Stromal cell of bone marrow (primary cell): Measurements from ENCODE around the gene IGFALS.

Source experiments
- DNase-seq: peaks from one replicate; pipeline ENCODE4 v3.0.0-alpha.2; 2012; ENCODE audit warnings: low read depth

IGFALS gene

GRCh38 chr16:1790261-1790610, 3.3 kb downstream of the IGFALS start:
- DNase-seq = no peak

- DNase-seq = no peak
These were observed 3.9 kb downstream of the IGFALS start for GRCh38 chr16:1789643-1790045.

GRCh38 chr16:1788708-1789100, 4.8 kb downstream of the IGFALS start:
- no peak for DNase-seq

GRCh38 chr16:1788095-1788707, 5.3 kb downstream of the IGFALS start:
- DNase-seq = no peak

GRCh38 chr16:1787322-1788094, 6.0 kb downstream of the IGFALS start:
- DNase-seq = no peak

- DNase-seq = no peak
These were observed 6.5 kb downstream of the IGFALS start for GRCh38 chr16:1787056-1787321.

- no peak for DNase-seq
These were observed 7.1 kb downstream of the IGFALS start for GRCh38 chr16:1786242-1787055.

GRCh38 chr16:1785846-1786170, 7.7 kb downstream of the IGFALS start:
- no peak for DNase-seq

- DNase-seq = no peak
These were observed 8.3 kb downstream of the IGFALS start for GRCh38 chr16:1784977-1785845.

- peak; percentile 100 for DNase-seq
These were observed 10.9 kb downstream of the IGFALS start, which contains the start of the genes NUBP2 and SPSB3 for GRCh38 chr16:1782408-1783264. Gene NUBP2, plus strand, starts transcription at chr16:1782960. Its CDS starts 61 bp downstream, at chr16:1783021. Gene SPSB3, minus strand, starts transcription at chr16:1782571. Its CDS starts 1,088 bp downstream, at chr16:1781483.

GRCh38 chr16:1781758-1782407, 11.6 kb downstream of the IGFALS start:
- no peak for DNase-seq

GRCh38 chr16:1781254-1781653, 12.3 kb downstream of the IGFALS start:
- DNase-seq = no peak

- DNase-seq = no peak
These were observed 12.8 kb downstream of the IGFALS start for GRCh38 chr16:1780677-1781072.

GRCh38 chr16:1779741-1780676, 13.5 kb downstream of the IGFALS start:
- no peak for DNase-seq

- DNase-seq = no peak
These were observed 14.2 kb downstream of the IGFALS start for GRCh38 chr16:1779234-1779701.

- DNase-seq = no peak
These were observed 15.0 kb downstream of the IGFALS start for GRCh38 chr16:1778200-1779179.

- DNase-seq = no peak
These were observed 15.9 kb downstream of the IGFALS start for GRCh38 chr16:1777375-1778199.
